Measurements from ENCODE around the gene LRP8. TPM values are rescaled to one million over a fixed set of nuclear protein-coding genes. Genes with fewer than 3 reads are reported as not detected.

LRP8 gene
- total and polyA plus RNA-seq, 2 donors (not counting 1 experiment from before 2014, with no cell fraction given): 7.8 to 9.4 TPM

- Histone ChIP-seq H3K27me3 (replicated peaks in 1 of 4; ENCODE audit: control extremely low read depth in 1 of 4, control insufficient read depth in 3 of 4, insufficient read depth in 4 of 4, low read length in 3 of 4) (no peaks in the 10 kb centered on the region), H3K79me2 (ENCODE audit: control insufficient read depth, insufficient read depth, low read length) (no peaks in the 10 kb centered on the region), H3K27ac (ENCODE audit: low read length in 2 of 2) (no peak overlapping the region), H3K4me1 (ENCODE audit: control insufficient read depth in 2 of 2, insufficient read depth in 2 of 2, low read length in 2 of 2) (peaks cover 13 to 20% of the 10 kb centered on the region in 2 donors), H3K36me3 (replicated peaks in 1 of 2; ENCODE audit: control extremely low read depth in 1 of 2, control insufficient read depth in 1 of 2, extremely low read depth in 1 of 2, insufficient read depth in 2 of 2, low read length in 1 of 2) (no peaks in the 10 kb centered on the region), H3K9me3 (ENCODE audit: control extremely low read depth in 1 of 3, control insufficient read depth in 2 of 3, insufficient read depth in 1 of 3, low read length in 2 of 3) (no peaks in the 10 kb centered on the region), H2AFZ (ENCODE audit: insufficient read depth, low read depth, low read length, poor library complexity, severe bottlenecking) (peak overlapping the region; percentile 7), H3K9ac (ENCODE audit: low read length) (no peak overlapping the region), H3K4me3 (ENCODE audit: control extremely low read depth in 1 of 5, extremely low read depth in 1 of 5, insufficient read depth in 1 of 5, low read depth in 2 of 5, low read length in 4 of 5) (no peak overlapping the region), H3K4me2 (replicated peaks; ENCODE audit: low read depth, low read length, poor library complexity, severe bottlenecking) (peak overlapping the region; percentile 29), H4K20me1 (ENCODE audit: control insufficient read depth, insufficient read depth, low read length, poor library complexity, severe bottlenecking) (no peaks in the 10 kb centered on the region)
- TF ChIP-seq CTCF (IDR thresholded peaks at IDR 0.05): no peak
- no peak for TF ChIP-seq EZH2 (IDR thresholded peaks at IDR 0.05; ENCODE audit: borderline replicate concordance, insufficient read depth, low read depth, low read length, poor library complexity, severe bottlenecking)
- H3K9me3 Mint-ChIP-seq (ENCODE audit: insufficient read depth): no peaks in the 10 kb centered on the region
- peak overlapping the region; percentile 12 for H3K27ac Mint-ChIP-seq
- 7% methylated on average over 2 of the region's 2 CpGs for WGBS (ENCODE audit: insufficient coverage)
- peak; percentile 24 for ATAC-seq (ENCODE audit: low read depth)
- DNase-seq: peak; percentile 31
- no peak overlapping the region for H3K4me3 Mint-ChIP-seq
- intact Hi-C loops (cut with micrococcal nuclease): no loop called here
- POLR2A ChIA-PET: no interaction called here
- CTCF ChIA-PET: interaction anchor here (2.9 to 3.4 kb wide), 2 partner anchors 14 to 100 kb away, joined by 16 to 19 read pairs; no protein-coding TSS in a partner anchor
- H3K4me1 Mint-ChIP-seq: peaks cover 16% of the 10 kb centered on the region
- H3K27me3 Mint-ChIP-seq: no peaks in the 10 kb centered on the region
Observed at GRCh38 chr1:53292690-53293089, 35.2 kb downstream of the LRP8 start.

- Mint-ChIP-seq H3K27me3 (no peaks in the 10 kb centered on the region), H3K4me3 (no peak overlapping the region), H3K27ac (no peak overlapping the region), H3K9me3 (ENCODE audit: insufficient read depth) (no peaks in the 10 kb centered on the region), H3K4me1 (peaks cover 16% of the 10 kb centered on the region)
- ChIA-PET POLR2A (no interaction called here), CTCF (interaction anchor here (0.5 to 3.4 kb wide), 5 partner anchors 10 to 153 kb away, joined by 3 to 19 read pairs (median 5); no protein-coding TSS in a partner anchor)
- no peak for ATAC-seq (ENCODE audit: low read depth)
- TF ChIP-seq CTCF (IDR thresholded peaks at IDR 0.05): no peak
- TF ChIP-seq EZH2 (IDR thresholded peaks at IDR 0.05; ENCODE audit: borderline replicate concordance, insufficient read depth, low read depth, low read length, poor library complexity, severe bottlenecking): no peak
- no peak overlapping the region for H3K4me3 ChIP-seq (ENCODE audit: control extremely low read depth in 1 of 5, extremely low read depth in 1 of 5, insufficient read depth in 1 of 5, low read depth in 2 of 5, low read length in 4 of 5)
- no peak overlapping the region for H3K27ac ChIP-seq (ENCODE audit: low read length in 2 of 2)
- no peak overlapping the region for H3K9ac ChIP-seq (ENCODE audit: low read length)
- H3K4me1 ChIP-seq (ENCODE audit: control insufficient read depth in 2 of 2, insufficient read depth in 2 of 2, low read length in 2 of 2): peaks cover 13 to 20% of the 10 kb centered on the region in 2 donors
- no peaks in the 10 kb centered on the region for H4K20me1 ChIP-seq (ENCODE audit: control insufficient read depth, insufficient read depth, low read length, poor library complexity, severe bottlenecking)
- H3K36me3 ChIP-seq (replicated peaks in 1 of 2; ENCODE audit: control extremely low read depth in 1 of 2, control insufficient read depth in 1 of 2, extremely low read depth in 1 of 2, insufficient read depth in 2 of 2, low read length in 1 of 2): no peaks in the 10 kb centered on the region
- intact Hi-C loops (cut with micrococcal nuclease): no loop called here
- no peak overlapping the region for H2AFZ ChIP-seq (ENCODE audit: insufficient read depth, low read depth, low read length, poor library complexity, severe bottlenecking)
- H3K27me3 ChIP-seq (replicated peaks in 1 of 4; ENCODE audit: control extremely low read depth in 1 of 4, control insufficient read depth in 3 of 4, insufficient read depth in 4 of 4, low read length in 3 of 4): no peaks in the 10 kb centered on the region
- DNase-seq: no peak
- no peak overlapping the region for H3K4me2 ChIP-seq (replicated peaks; ENCODE audit: low read depth, low read length, poor library complexity, severe bottlenecking)
- H3K9me3 ChIP-seq (ENCODE audit: control extremely low read depth in 1 of 3, control insufficient read depth in 2 of 3, insufficient read depth in 1 of 3, low read length in 2 of 3): no peaks in the 10 kb centered on the region
- WGBS (ENCODE audit: insufficient coverage): 100% methylated on average over 1 of the region's 2 CpGs
- H3K79me2 ChIP-seq (ENCODE audit: control insufficient read depth, insufficient read depth, low read length): no peaks in the 10 kb centered on the region
Observed at GRCh38 chr1:53291574-53291973, 36.3 kb downstream of the LRP8 start.

Data from B cell (primary cell).